Measurements from ENCODE around the gene GPR119.
"Not testable (repeated sequence)": the region's sequence is repeated elsewhere in the genome, so short reads cannot be mapped to it uniquely, and the experiment has no call there.

GPR119 gene

GRCh38 chrX:130385520-130385919 lies at the start of gene GPR119:
TSS of gene GPR119 (minus strand) at chrX:130385674. CDS start at chrX:130385447, 227 bp downstream.
- DNase-seq (ENCODE audit: low read depth in 2 of 2) = no peak

GRCh38 chrX:130429236-130429635 lies 43.8 kb upstream of the GPR119 start:
- DNase-seq (ENCODE audit: low read depth in 2 of 2) = not testable (repeated sequence)

- no peak for DNase-seq (ENCODE audit: low read depth in 2 of 2)
Measured at GRCh38 chrX:130426531-130426930, 41.1 kb upstream of the GPR119 start.

GRCh38 chrX:130419263-130419662 lies 33.8 kb upstream of the GPR119 start:
- no peak for DNase-seq (ENCODE audit: low read depth in 2 of 2)

- no peak for DNase-seq (ENCODE audit: low read depth in 2 of 2)
Measured at GRCh38 chrX:130418740-130419139, 33.3 kb upstream of the GPR119 start.

- DNase-seq (ENCODE audit: low read depth in 2 of 2) = no peak
Measured at GRCh38 chrX:130418066-130418465, 32.6 kb upstream of the GPR119 start.

GRCh38 chrX:130416785-130417184 lies 31.3 kb upstream of the GPR119 start:
- DNase-seq (ENCODE audit: low read depth in 2 of 2) = no peak

- no peak for DNase-seq (ENCODE audit: low read depth in 2 of 2)
Measured at GRCh38 chrX:130415201-130415600, 29.7 kb upstream of the GPR119 start.

- no peak for DNase-seq (ENCODE audit: low read depth in 2 of 2)
Measured at GRCh38 chrX:130414800-130415199, 29.3 kb upstream of the GPR119 start.

- no peak for DNase-seq (ENCODE audit: low read depth in 2 of 2)
Measured at GRCh38 chrX:130413415-130413814, 27.9 kb upstream of the GPR119 start.

GRCh38 chrX:130402208-130402684 lies 16.8 kb upstream of the GPR119 start:
- DNase-seq (ENCODE audit: low read depth in 2 of 2) = no peak

- DNase-seq (ENCODE audit: low read depth in 2 of 2) = peak; percentile 59 to 60
Measured at GRCh38 chrX:130401415-130402207, 16.1 kb upstream of the GPR119 start, which contains the start of gene RBMX2. TSS of gene RBMX2 (plus strand) at chrX:130401987. CDS start at chrX:130402033, 46 bp downstream.

- no peak for DNase-seq (ENCODE audit: low read depth in 2 of 2)
Measured at GRCh38 chrX:130395341-130395740, 9.9 kb upstream of the GPR119 start.

GRCh38 chrX:130393451-130394074 lies 8.1 kb upstream of the GPR119 start:
- DNase-seq (ENCODE audit: low read depth in 2 of 2) = no peak

- DNase-seq (ENCODE audit: low read depth in 2 of 2) = no peak
Measured at GRCh38 chrX:130386408-130386808, 934 bp upstream of the GPR119 start.

GRCh38 chrX:130378024-130378669 lies 7.3 kb downstream of the GPR119 start:
- no peak for DNase-seq (ENCODE audit: low read depth in 2 of 2)

GRCh38 chrX:130376077-130376476 lies 9.4 kb downstream of the GPR119 start:
- DNase-seq (ENCODE audit: low read depth in 2 of 2) = no peak

GRCh38 chrX:130352050-130352449 lies 33.4 kb downstream of the GPR119 start:
- DNase-seq (ENCODE audit: low read depth in 2 of 2) = not testable (repeated sequence)

GRCh38 chrX:130351567-130351966 lies 33.9 kb downstream of the GPR119 start:
- no peak for DNase-seq (ENCODE audit: low read depth in 2 of 2)

- no peak for DNase-seq (ENCODE audit: low read depth in 2 of 2)
Measured at GRCh38 chrX:130347321-130347720, 38.2 kb downstream of the GPR119 start.

- no peak for DNase-seq (ENCODE audit: low read depth in 2 of 2)
Measured at GRCh38 chrX:130343411-130343810, 42.1 kb downstream of the GPR119 start.

- DNase-seq (ENCODE audit: low read depth in 2 of 2) = no peak
Measured at GRCh38 chrX:130340271-130340670, 45.2 kb downstream of the GPR119 start.

Data from stimulated activated CD8-positive, alpha-beta memory T cell treated with anti-CD3 and anti-CD28 coated beads, Interleukin-15, amount 100 ng/mL, for 48 hours (primary cell).